BJ (cell line): Measurements from ENCODE around the gene ZMYM3. TPM values are rescaled to one million over a fixed set of nuclear protein-coding genes. Genes with fewer than 3 reads are reported as not detected.

Experiments
- CTCF ChIA-PET: fragments of 350-600 bp; formaldehyde crosslinking; extraction: SDS; loops from one replicate; lab custom pipeline; 2021; ENCODE audit warnings: antibody characterized with exemption, inconsistent platforms; lab: Yijun Ruan, JAX
- POLR2A ChIA-PET: fragments of 300-600 bp; sonication (Branson Sonifier 250); formaldehyde crosslinking; extraction: SDS; loops from one replicate; lab custom pipeline; 2021; ENCODE audit warnings: antibody characterized with exemption; lab: Charles Lee
- DNase-seq: peaks from one replicate; pipeline ENCODE4 v3.0.0-alpha.2; 2011; ENCODE audit warnings: low read depth
- H3K27me3 ChIP-seq: 2 replicates; pipeline ENCODE4 v1.6.0; 2011; ENCODE audit warnings: low read length; ENCODE audit not compliant: control insufficient read depth, insufficient read depth
- H3K36me3 ChIP-seq: 2 replicates; pipeline ENCODE4 v1.5.1; 2011; ENCODE audit warnings: low read length; ENCODE audit not compliant: control insufficient read depth, insufficient read depth
- H3K4me3 ChIP-seq: 2 replicates; pipeline ENCODE4 v1.5.1; 2011; ENCODE audit warnings: low read depth, mild to moderate bottlenecking, control low read depth, low read length
- polyA plus RNA-seq: library from polyadenylated mRNA; depleted of rRNA; stranded (reverse); fragments of >200 nt; gene quantifications from 2 replicates; pipeline ENCODE4 v1.2.3, GENCODE V29; 2011
- TF ChIP-seq, protein P1 (sequence below): IDR thresholded peaks from 2 replicates; pipeline ENCODE4 v1.5.1; 2011; ENCODE audit warnings: low read depth, mild to moderate bottlenecking, control low read depth, inconsistent platforms, low read length, moderate library complexity; ENCODE audit not compliant: insufficient read depth

ZMYM3 gene
- polyA plus RNA-seq, 1 experiment = 25.1 TPM

DNA sequence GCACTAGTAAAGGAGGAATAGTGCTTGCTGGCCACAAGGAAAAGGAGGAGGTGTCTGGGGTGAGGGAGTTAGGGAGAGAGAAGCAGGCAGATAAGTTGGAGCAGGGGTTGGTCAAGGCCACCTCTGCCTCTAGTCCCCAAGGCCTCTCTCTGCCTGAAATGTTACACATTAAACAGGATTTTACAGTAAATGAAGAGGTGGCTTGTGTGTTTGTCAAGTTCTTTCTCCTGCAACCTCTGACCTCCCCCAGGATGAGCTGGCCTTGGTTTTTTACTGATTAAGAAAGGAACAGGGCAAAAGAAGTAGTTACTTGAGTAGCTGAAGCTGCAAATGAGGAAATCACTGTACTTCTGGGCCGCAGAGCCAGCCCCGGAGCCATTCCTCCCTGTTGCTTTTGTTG is 28.9 kb downstream of the ZMYM3 start:
- ChIA-PET CTCF (no interaction called here), POLR2A (no interaction called here)
- Histone ChIP-seq H3K4me3 (no peak overlapping the region), H3K27me3 (no peaks in the 10 kb centered on the region), H3K36me3 (no peaks in the 10 kb centered on the region)
- TF ChIP-seq, protein P1, sequence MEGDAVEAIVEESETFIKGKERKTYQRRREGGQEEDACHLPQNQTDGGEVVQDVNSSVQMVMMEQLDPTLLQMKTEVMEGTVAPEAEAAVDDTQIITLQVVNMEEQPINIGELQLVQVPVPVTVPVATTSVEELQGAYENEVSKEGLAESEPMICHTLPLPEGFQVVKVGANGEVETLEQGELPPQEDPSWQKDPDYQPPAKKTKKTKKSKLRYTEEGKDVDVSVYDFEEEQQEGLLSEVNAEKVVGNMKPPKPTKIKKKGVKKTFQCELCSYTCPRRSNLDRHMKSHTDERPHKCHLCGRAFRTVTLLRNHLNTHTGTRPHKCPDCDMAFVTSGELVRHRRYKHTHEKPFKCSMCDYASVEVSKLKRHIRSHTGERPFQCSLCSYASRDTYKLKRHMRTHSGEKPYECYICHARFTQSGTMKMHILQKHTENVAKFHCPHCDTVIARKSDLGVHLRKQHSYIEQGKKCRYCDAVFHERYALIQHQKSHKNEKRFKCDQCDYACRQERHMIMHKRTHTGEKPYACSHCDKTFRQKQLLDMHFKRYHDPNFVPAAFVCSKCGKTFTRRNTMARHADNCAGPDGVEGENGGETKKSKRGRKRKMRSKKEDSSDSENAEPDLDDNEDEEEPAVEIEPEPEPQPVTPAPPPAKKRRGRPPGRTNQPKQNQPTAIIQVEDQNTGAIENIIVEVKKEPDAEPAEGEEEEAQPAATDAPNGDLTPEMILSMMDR = no peak
- DNase-seq = no peak

GRCh38 chrX:71224098-71224708 is 29.7 kb downstream of the ZMYM3 start:
- Histone ChIP-seq H3K36me3 (no peaks in the 10 kb centered on the region), H3K4me3 (no peak overlapping the region), H3K27me3 (no peaks in the 10 kb centered on the region)
- ChIA-PET POLR2A (no interaction called here), CTCF (no interaction called here)
- TF ChIP-seq, protein P1 = no peak
- DNase-seq = no peak

- no peak for DNase-seq
- no peaks in the 10 kb centered on the region for H3K36me3 ChIP-seq
- POLR2A ChIA-PET = no interaction called here
- TF ChIP-seq, protein P1 = no peak
- H3K4me3 ChIP-seq = no peak within 1 kb of the TSS
- CTCF ChIA-PET = no interaction called here
- H3K27me3 ChIP-seq = no peaks in the 10 kb centered on the region
These were observed 31.0 kb downstream of the ZMYM3 start, which contains the start of gene GJB1 for GRCh38 chrX:71222929-71223328. TSS of gene GJB1 (plus strand) at chrX:71223224. CDS start at chrX:71223708, 484 bp downstream.

DNA sequence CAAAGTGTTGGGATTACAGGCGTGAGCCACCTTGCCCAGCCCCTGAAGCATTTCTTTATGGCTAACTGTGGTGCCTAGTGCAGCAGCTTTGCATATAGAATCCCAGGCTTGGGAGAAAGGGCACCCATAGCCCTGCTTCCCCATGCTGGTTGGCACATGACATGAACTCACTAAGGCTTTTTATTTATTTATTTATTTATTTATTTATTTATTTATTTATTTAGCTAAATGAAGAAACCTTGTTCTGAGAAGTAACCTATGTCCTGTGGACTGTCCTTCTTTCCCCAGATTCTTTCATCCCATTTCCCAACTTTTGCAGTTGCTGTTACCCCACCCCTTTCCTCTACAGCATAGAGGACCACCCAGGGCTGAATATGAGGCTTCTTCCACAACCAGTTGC is 32.8 kb downstream of the ZMYM3 start:
- Histone ChIP-seq H3K4me3 (no peak overlapping the region), H3K27me3 (no peaks in the 10 kb centered on the region; the same call in 1 of the 2 replicates), H3K36me3 (no peaks in the 10 kb centered on the region)
- ChIA-PET POLR2A (no interaction called here), CTCF (no interaction called here)
- DNase-seq = no peak
- TF ChIP-seq, protein P1 = no peak

DNA sequence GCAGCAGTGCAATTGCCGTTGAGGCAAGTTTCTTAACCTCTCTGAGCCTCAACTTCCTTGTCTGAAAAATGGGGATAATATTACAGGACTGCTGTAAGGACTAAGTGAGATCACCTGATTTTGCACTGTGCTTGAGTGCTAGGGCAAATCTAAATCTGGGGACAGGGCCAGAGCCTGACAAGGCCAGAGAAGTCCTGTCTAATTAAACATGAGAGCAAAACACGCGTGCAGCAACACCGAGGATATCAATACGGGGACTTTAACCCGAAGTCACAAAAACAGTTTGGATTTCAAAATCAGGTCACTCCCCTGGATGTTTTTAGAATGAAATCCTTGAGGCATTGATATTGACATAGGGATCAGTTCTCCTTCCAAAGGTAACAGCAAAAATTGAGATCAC is 36.6 kb downstream of the ZMYM3 start:
- CTCF ChIA-PET = no interaction called here
- no peaks in the 10 kb centered on the region for H3K36me3 ChIP-seq
- POLR2A ChIA-PET = no interaction called here
- peaks cover 4% of the 10 kb centered on the region; the same call in 1 of the 2 replicates for H3K27me3 ChIP-seq
- no peak overlapping the region for H3K4me3 ChIP-seq
- no peak for DNase-seq
- TF ChIP-seq, protein P1 = no peak
